Astrocyte of the spinal cord (primary cell): ENCODE data around the gene WWOX.

Experiments used
- DNase-seq: peaks from one replicate; pipeline ENCODE4 v3.0.0; 2011; ENCODE audit warnings: low read depth, low spot score
- H3K4me3 ChIP-seq: 2 replicates; pipeline ENCODE4 v1.5.1; 2011; ENCODE audit warnings: low read depth, mild to moderate bottlenecking, low read length, moderate library complexity
- CTCF ChIP-seq: IDR thresholded peaks from 2 replicates; pipeline ENCODE4 v1.5.1; 2012; ENCODE audit warnings: low read depth, mild to moderate bottlenecking, low read length, inconsistent platforms
- in situ Hi-C: cut with HindIII; loops from 2 replicates; pipeline ENCODE4 v1.10.0; 2017; ENCODE audit warnings: low sequenced_read_pairs

Gene WWOX

GRCh38 chr16:78503602-78504001 is 404.1 kb downstream of the WWOX start:
- DNase-seq, result peak; percentile 49
- peak; percentile 51 for TF ChIP-seq CTCF
- no peak overlapping the region for H3K4me3 ChIP-seq
- in situ Hi-C loops, result no loop called here

DNA sequence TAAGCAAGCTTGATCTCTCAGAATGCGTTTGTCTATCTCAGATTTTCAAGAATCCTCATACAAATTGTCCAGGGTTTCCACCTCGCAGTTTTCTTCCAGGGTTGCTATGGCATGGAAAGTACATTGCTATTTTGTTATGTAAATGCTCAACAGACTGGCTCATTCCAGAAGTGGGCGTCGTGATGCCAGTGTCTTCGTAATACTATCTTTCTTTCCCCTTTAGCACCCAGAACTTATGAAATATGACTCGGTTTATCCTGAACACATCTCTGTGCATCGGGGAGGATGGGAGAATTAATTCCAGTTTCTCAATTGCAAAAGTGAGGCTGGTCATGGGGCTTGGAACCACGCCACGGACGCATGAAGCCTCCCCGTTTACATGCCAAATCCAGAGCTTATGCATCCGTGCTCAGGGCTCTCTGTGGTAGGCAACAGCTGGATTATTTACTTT is 405.0 kb downstream of the WWOX start:
- in situ Hi-C loops, result no loop called here
- no peak for DNase-seq
- H3K4me3 ChIP-seq, result no peak overlapping the region
- TF ChIP-seq CTCF, result no peak

DNA sequence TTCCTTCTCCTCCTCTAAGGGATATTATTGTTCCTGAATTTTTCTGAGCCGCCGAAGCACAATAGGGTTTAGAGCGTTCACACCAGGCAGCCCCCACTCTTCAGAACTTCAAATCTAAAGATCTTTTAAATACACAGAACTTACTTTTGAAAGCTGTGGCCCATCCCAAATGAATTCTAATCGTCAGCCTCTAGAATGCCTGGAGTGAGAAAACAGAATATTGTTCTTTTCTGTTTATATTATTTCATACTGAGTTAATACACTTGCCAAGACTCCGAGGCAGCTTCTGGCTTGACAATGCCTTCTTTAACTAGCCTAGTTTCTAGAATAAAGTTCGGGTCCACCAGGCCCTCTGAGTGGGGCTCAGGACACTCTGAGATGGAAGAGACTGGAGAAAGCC is 405.6 kb downstream of the WWOX start:
- no peak for DNase-seq
- no peak for TF ChIP-seq CTCF
- in situ Hi-C loops, result no loop called here
- H3K4me3 ChIP-seq, result no peak overlapping the region

- H3K4me3 ChIP-seq, result no peak overlapping the region
- in situ Hi-C loops, result no loop called here
- DNase-seq, result no peak
- no peak for TF ChIP-seq CTCF
Observed at GRCh38 chr16:78505544-78506366, 406.3 kb downstream of the WWOX start.

DNA sequence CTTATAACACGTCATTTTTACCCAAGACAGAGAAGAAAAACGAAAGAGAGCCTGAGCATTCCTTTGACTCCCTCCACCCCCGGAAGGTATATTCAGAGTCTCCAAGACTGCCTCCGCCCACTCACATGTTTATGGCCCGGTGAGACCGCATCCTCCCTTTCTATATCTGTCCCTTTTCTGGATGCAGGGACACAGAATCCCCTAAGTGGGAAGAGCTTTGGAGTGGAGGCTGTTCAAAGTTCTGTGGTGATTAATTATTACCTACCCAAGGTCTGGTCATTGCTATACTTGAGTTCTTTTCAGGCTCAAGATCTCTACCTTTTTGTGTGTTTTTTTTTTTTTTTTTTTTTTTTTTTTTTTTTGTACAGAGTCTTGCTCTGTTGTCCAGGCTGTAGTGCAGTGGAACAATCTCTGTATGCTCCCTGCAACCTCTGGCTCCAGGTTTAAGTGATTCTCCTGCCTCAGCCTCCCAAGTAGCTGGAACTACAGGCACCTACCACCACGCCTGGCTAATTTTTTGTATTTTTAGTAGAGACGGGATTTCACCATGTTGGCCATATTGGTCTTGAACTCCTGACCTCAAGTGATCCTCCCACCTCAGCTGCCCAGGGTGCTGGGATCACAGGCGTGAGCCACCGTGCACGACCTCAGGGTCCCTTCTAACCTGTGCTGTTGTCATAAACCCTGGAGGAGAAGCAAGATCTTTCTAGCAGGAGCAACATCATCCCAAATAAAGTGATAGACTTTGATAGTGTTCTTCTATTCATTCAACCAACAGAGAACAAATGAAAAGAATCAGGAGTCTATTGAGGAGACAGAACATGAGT is 407.1 kb downstream of the WWOX start:
- in situ Hi-C loops, result no loop called here
- TF ChIP-seq CTCF, result no peak
- no peak overlapping the region for H3K4me3 ChIP-seq

DNA sequence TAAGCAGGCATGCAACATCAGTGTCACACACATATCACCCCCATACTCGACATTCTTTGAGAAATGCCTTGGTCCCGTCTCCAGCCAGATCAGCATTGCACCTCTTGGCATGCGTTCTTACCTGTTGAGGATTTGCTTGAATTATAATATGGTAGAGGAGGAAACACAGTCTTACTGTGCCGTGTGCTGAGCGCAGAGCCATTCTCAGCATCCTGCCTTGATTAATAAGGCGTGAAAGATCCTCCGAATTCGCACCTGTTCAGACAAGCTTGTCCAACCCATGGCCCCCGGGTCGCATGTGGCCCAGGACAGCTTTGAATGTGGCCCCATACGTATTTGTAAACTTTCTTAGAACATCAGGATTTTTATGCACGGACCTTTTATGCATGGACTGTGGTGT is 408.1 kb downstream of the WWOX start:
- no peak overlapping the region for H3K4me3 ChIP-seq
- no peak for TF ChIP-seq CTCF
- no peak for DNase-seq
- in situ Hi-C loops, result no loop called here

More for the DNA sequence above, 407.1 kb downstream of the WWOX start:
- DNase-seq, result no peak
